ENCODE results near the gene MACROD2.
"Not testable (repeated sequence)": the region's sequence is repeated elsewhere in the genome, so short reads cannot be mapped to it uniquely, and the experiment has no call there.

MACROD2 gene

GRCh38 chr20:14963262-14963663 is 967.9 kb downstream of the MACROD2 start:
- Histone ChIP-seq H3K4me3 (ENCODE audit: low read depth, low read length) (no peak overlapping the region), H3K27me3 (ENCODE audit: control insufficient read depth, insufficient read depth, low read length) (no peaks in the 10 kb centered on the region), H3K4me1 (ENCODE audit: control insufficient read depth, insufficient read depth, low read length) (no peaks in the 10 kb centered on the region), H3K36me3 (ENCODE audit: control insufficient read depth, insufficient read depth, low read length) (no peaks in the 10 kb centered on the region), H3K9ac (ENCODE audit: low read depth, low read length) (no peak overlapping the region), H3K9me3 (ENCODE audit: control insufficient read depth, insufficient read depth, low read length) (no peaks in the 10 kb centered on the region)

- no peaks in the 10 kb centered on the region for H3K27me3 ChIP-seq (ENCODE audit: control insufficient read depth, insufficient read depth, low read length)
- no peaks in the 10 kb centered on the region for H3K36me3 ChIP-seq (ENCODE audit: control insufficient read depth, insufficient read depth, low read length)
- no peak overlapping the region for H3K9ac ChIP-seq (ENCODE audit: low read depth, low read length)
- H3K9me3 ChIP-seq (ENCODE audit: control insufficient read depth, insufficient read depth, low read length), result no peaks in the 10 kb centered on the region
- H3K4me1 ChIP-seq (ENCODE audit: control insufficient read depth, insufficient read depth, low read length), result no peaks in the 10 kb centered on the region
- H3K4me3 ChIP-seq (ENCODE audit: low read depth, low read length), result no peak overlapping the region
These were observed 970.9 kb downstream of the MACROD2 start for GRCh38 chr20:14966203-14966602.

- H3K27me3 ChIP-seq (ENCODE audit: control insufficient read depth, insufficient read depth, low read length), result no peaks in the 10 kb centered on the region
- H3K36me3 ChIP-seq (ENCODE audit: control insufficient read depth, insufficient read depth, low read length), result no peaks in the 10 kb centered on the region
- no peak overlapping the region for H3K4me3 ChIP-seq (ENCODE audit: low read depth, low read length)
- H3K9ac ChIP-seq (ENCODE audit: low read depth, low read length), result no peak overlapping the region
- H3K4me1 ChIP-seq (ENCODE audit: control insufficient read depth, insufficient read depth, low read length), result no peaks in the 10 kb centered on the region
- H3K9me3 ChIP-seq (ENCODE audit: control insufficient read depth, insufficient read depth, low read length), result no peaks in the 10 kb centered on the region
These were observed 971.5 kb downstream of the MACROD2 start for GRCh38 chr20:14966808-14967207.

GRCh38 chr20:14972256-14972655 is 976.9 kb downstream of the MACROD2 start:
- H3K4me1 ChIP-seq (ENCODE audit: control insufficient read depth, insufficient read depth, low read length), result peaks cover 4% of the 10 kb centered on the region
- H3K36me3 ChIP-seq (ENCODE audit: control insufficient read depth, insufficient read depth, low read length), result no peaks in the 10 kb centered on the region
- H3K4me3 ChIP-seq (ENCODE audit: low read depth, low read length), result no peak overlapping the region
- no peak overlapping the region for H3K9ac ChIP-seq (ENCODE audit: low read depth, low read length)
- H3K9me3 ChIP-seq (ENCODE audit: control insufficient read depth, insufficient read depth, low read length), result no peaks in the 10 kb centered on the region
- no peaks in the 10 kb centered on the region for H3K27me3 ChIP-seq (ENCODE audit: control insufficient read depth, insufficient read depth, low read length)

- H3K4me1 ChIP-seq (ENCODE audit: control insufficient read depth, insufficient read depth, low read length), result peaks cover 4% of the 10 kb centered on the region
- no peak overlapping the region for H3K9ac ChIP-seq (ENCODE audit: low read depth, low read length)
- H3K9me3 ChIP-seq (ENCODE audit: control insufficient read depth, insufficient read depth, low read length), result no peaks in the 10 kb centered on the region
- H3K4me3 ChIP-seq (ENCODE audit: low read depth, low read length), result no peak overlapping the region
- no peaks in the 10 kb centered on the region for H3K36me3 ChIP-seq (ENCODE audit: control insufficient read depth, insufficient read depth, low read length)
- no peaks in the 10 kb centered on the region for H3K27me3 ChIP-seq (ENCODE audit: control insufficient read depth, insufficient read depth, low read length)
These were observed 977.4 kb downstream of the MACROD2 start for GRCh38 chr20:14972690-14973089.

- H3K36me3 ChIP-seq (ENCODE audit: control insufficient read depth, insufficient read depth, low read length), result no peaks in the 10 kb centered on the region
- H3K4me3 ChIP-seq (ENCODE audit: low read depth, low read length), result no peak overlapping the region
- H3K27me3 ChIP-seq (ENCODE audit: control insufficient read depth, insufficient read depth, low read length), result no peaks in the 10 kb centered on the region
- H3K9me3 ChIP-seq (ENCODE audit: control insufficient read depth, insufficient read depth, low read length), result peaks cover 5% of the 10 kb centered on the region
- H3K9ac ChIP-seq (ENCODE audit: low read depth, low read length), result no peak overlapping the region
- no peaks in the 10 kb centered on the region for H3K4me1 ChIP-seq (ENCODE audit: control insufficient read depth, insufficient read depth, low read length)
These were observed 984.2 kb downstream of the MACROD2 start for GRCh38 chr20:14979453-14979986.

GRCh38 chr20:14981486-14981885 is 986.2 kb downstream of the MACROD2 start:
- not testable (repeated sequence) for H3K9me3 ChIP-seq (ENCODE audit: control insufficient read depth, insufficient read depth, low read length); H3K4me3 ChIP-seq (ENCODE audit: low read depth, low read length); H3K36me3 ChIP-seq (ENCODE audit: control insufficient read depth, insufficient read depth, low read length); H3K9ac ChIP-seq (ENCODE audit: low read depth, low read length); H3K4me1 ChIP-seq (ENCODE audit: control insufficient read depth, insufficient read depth, low read length); H3K27me3 ChIP-seq (ENCODE audit: control insufficient read depth, insufficient read depth, low read length)

GRCh38 chr20:14982324-14982723 is 987.0 kb downstream of the MACROD2 start:
- not testable (repeated sequence) for H3K4me1 ChIP-seq (ENCODE audit: control insufficient read depth, insufficient read depth, low read length); H3K4me3 ChIP-seq (ENCODE audit: low read depth, low read length); H3K36me3 ChIP-seq (ENCODE audit: control insufficient read depth, insufficient read depth, low read length); H3K9me3 ChIP-seq (ENCODE audit: control insufficient read depth, insufficient read depth, low read length); H3K9ac ChIP-seq (ENCODE audit: low read depth, low read length); H3K27me3 ChIP-seq (ENCODE audit: control insufficient read depth, insufficient read depth, low read length)

- H3K27me3 ChIP-seq (ENCODE audit: control insufficient read depth, insufficient read depth, low read length), result no peaks in the 10 kb centered on the region
- H3K36me3 ChIP-seq (ENCODE audit: control insufficient read depth, insufficient read depth, low read length), result no peaks in the 10 kb centered on the region
- no peaks in the 10 kb centered on the region for H3K4me1 ChIP-seq (ENCODE audit: control insufficient read depth, insufficient read depth, low read length)
- no peak overlapping the region for H3K4me3 ChIP-seq (ENCODE audit: low read depth, low read length)
- no peak overlapping the region for H3K9ac ChIP-seq (ENCODE audit: low read depth, low read length)
- H3K9me3 ChIP-seq (ENCODE audit: control insufficient read depth, insufficient read depth, low read length), result peaks cover 5% of the 10 kb centered on the region
These were observed 989.0 kb downstream of the MACROD2 start for GRCh38 chr20:14984305-14984704.

GRCh38 chr20:14984768-14985622 is 989.7 kb downstream of the MACROD2 start:
- Histone ChIP-seq H3K4me3 (ENCODE audit: low read depth, low read length) (no peak overlapping the region), H3K9me3 (ENCODE audit: control insufficient read depth, insufficient read depth, low read length) (peaks cover 5% of the 10 kb centered on the region), H3K36me3 (ENCODE audit: control insufficient read depth, insufficient read depth, low read length) (no peaks in the 10 kb centered on the region), H3K27me3 (ENCODE audit: control insufficient read depth, insufficient read depth, low read length) (no peaks in the 10 kb centered on the region), H3K9ac (ENCODE audit: low read depth, low read length) (no peak overlapping the region), H3K4me1 (ENCODE audit: control insufficient read depth, insufficient read depth, low read length) (no peaks in the 10 kb centered on the region)

GRCh38 chr20:14986026-14986655 is 990.8 kb downstream of the MACROD2 start:
- Histone ChIP-seq H3K9ac (ENCODE audit: low read depth, low read length) (no peak overlapping the region), H3K27me3 (ENCODE audit: control insufficient read depth, insufficient read depth, low read length) (no peaks in the 10 kb centered on the region), H3K9me3 (ENCODE audit: control insufficient read depth, insufficient read depth, low read length) (peaks cover 5% of the 10 kb centered on the region), H3K36me3 (ENCODE audit: control insufficient read depth, insufficient read depth, low read length) (no peaks in the 10 kb centered on the region), H3K4me3 (ENCODE audit: low read depth, low read length) (no peak overlapping the region), H3K4me1 (ENCODE audit: control insufficient read depth, insufficient read depth, low read length) (no peaks in the 10 kb centered on the region)

GRCh38 chr20:14986656-14987055 is 991.3 kb downstream of the MACROD2 start:
- no peaks in the 10 kb centered on the region for H3K4me1 ChIP-seq (ENCODE audit: control insufficient read depth, insufficient read depth, low read length)
- peaks cover 5% of the 10 kb centered on the region for H3K9me3 ChIP-seq (ENCODE audit: control insufficient read depth, insufficient read depth, low read length)
- no peak overlapping the region for H3K9ac ChIP-seq (ENCODE audit: low read depth, low read length)
- H3K27me3 ChIP-seq (ENCODE audit: control insufficient read depth, insufficient read depth, low read length), result no peaks in the 10 kb centered on the region
- H3K4me3 ChIP-seq (ENCODE audit: low read depth, low read length), result no peak overlapping the region
- H3K36me3 ChIP-seq (ENCODE audit: control insufficient read depth, insufficient read depth, low read length), result no peaks in the 10 kb centered on the region

All from iPS-15b (cell line).